Endothelial cell of umbilical vein (primary cell): ENCODE measurements around the gene ERMAP.

Source experiments
- EZH2 ChIP-seq: IDR thresholded peaks from 2 replicates; pipeline ENCODE4 v1.6.1; 2012; ENCODE audit warnings: borderline replicate concordance, low read depth, mild to moderate bottlenecking, moderate library complexity, low read length, inconsistent platforms; ENCODE audit not compliant: severe bottlenecking
- GATA2 ChIP-seq: IDR thresholded peaks from 2 replicates; pipeline ENCODE4 v1.7.0; 2011; ENCODE audit warnings: low read depth, mild to moderate bottlenecking, moderate library complexity, mixed read lengths, low read length; ENCODE audit not compliant: insufficient read length, insufficient read depth
- JUN ChIP-seq: IDR thresholded peaks from 2 replicates; pipeline ENCODE4 v1.6.1; 2011; ENCODE audit warnings: borderline replicate concordance, low read depth; ENCODE audit not compliant: insufficient read length, insufficient read depth
- MYC ChIP-seq: IDR thresholded peaks from one replicate; pipeline ENCODE4 v1.6.1; 2011; ENCODE audit warnings: mild to moderate bottlenecking, low read depth, low read length
- POLR2A ChIP-seq: IDR thresholded peaks from 2 replicates; pipeline ENCODE4 v1.6.1; 2012; ENCODE audit warnings: low read depth, mild to moderate bottlenecking, control low read depth, low read length
- POLR2AphosphoS5 ChIP-seq: IDR thresholded peaks from 2 replicates; pipeline ENCODE4 v1.6.1; 2012; ENCODE audit warnings: low read depth, mild to moderate bottlenecking, control low read depth, low read length, moderate library complexity; ENCODE audit not compliant: insufficient read depth
- TF ChIP-seq, protein P1 (sequence below), 2 donors: IDR thresholded peaks; 1 replicate in 1 of 2; 2 replicates in 1 of 2; pipeline ENCODE4 v1.5.1; 2011; ENCODE audit warnings: low read length in 2 of 2, mild to moderate bottlenecking in 2 of 2, moderate library complexity in 2 of 2, control low read depth in 1 of 2, inconsistent platforms in 1 of 2, low read depth in 1 of 2; ENCODE audit not compliant: insufficient read depth in 1 of 2; ENCODE audit errors: extremely low read depth in 1 of 2
- TF ChIP-seq, protein P2 (sequence below): IDR thresholded peaks from 2 replicates; pipeline ENCODE4 v1.6.1; 2011; ENCODE audit not compliant: insufficient read depth, insufficient read length

DNA sequence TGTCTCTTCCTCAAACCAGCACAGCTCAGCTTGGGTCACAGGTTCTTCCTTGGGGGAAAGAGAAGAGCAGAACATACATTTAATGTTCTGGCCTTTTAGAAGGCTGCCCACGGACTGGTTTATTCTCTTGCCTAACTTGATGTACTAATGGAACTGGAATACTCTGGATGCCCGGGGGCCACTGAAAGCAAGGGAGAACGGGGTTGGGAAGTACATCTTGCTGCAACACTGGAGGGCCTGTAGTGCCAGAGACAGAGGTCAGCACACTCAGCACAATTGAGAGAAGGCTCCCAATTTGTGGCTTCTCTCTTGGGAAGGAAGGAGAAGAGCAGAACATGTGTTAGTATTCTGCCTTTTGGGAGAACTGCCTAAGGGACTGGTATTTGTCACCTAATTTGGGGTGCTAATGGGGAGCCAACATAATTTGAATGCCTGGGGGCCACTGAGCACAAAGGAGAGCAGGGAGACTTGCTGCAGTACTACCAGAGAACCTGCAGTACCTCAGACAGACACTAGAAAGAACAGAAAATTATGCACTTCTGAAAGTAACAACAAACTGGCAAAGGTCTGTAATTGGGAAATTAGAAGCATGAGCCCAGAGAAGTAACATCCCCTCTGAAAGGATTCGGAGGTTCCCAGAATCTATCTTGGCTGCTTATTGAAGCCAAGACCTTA lies 43.6 kb downstream of the ERMAP start:
- TF ChIP-seq, protein P1, sequence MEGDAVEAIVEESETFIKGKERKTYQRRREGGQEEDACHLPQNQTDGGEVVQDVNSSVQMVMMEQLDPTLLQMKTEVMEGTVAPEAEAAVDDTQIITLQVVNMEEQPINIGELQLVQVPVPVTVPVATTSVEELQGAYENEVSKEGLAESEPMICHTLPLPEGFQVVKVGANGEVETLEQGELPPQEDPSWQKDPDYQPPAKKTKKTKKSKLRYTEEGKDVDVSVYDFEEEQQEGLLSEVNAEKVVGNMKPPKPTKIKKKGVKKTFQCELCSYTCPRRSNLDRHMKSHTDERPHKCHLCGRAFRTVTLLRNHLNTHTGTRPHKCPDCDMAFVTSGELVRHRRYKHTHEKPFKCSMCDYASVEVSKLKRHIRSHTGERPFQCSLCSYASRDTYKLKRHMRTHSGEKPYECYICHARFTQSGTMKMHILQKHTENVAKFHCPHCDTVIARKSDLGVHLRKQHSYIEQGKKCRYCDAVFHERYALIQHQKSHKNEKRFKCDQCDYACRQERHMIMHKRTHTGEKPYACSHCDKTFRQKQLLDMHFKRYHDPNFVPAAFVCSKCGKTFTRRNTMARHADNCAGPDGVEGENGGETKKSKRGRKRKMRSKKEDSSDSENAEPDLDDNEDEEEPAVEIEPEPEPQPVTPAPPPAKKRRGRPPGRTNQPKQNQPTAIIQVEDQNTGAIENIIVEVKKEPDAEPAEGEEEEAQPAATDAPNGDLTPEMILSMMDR (IDR thresholded peaks at IDR 0.05; ENCODE audit: extremely low read depth in 1 of 2, insufficient read depth in 1 of 2, low read depth in 1 of 2, low read length in 2 of 2), result no peak
- no peak for TF ChIP-seq POLR2A
- TF ChIP-seq POLR2AphosphoS5, result no peak
- no peak for TF ChIP-seq EZH2
- TF ChIP-seq JUN, result no peak
- TF ChIP-seq, protein P2, sequence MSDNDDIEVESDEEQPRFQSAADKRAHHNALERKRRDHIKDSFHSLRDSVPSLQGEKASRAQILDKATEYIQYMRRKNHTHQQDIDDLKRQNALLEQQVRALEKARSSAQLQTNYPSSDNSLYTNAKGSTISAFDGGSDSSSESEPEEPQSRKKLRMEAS, result no peak
- TF ChIP-seq MYC, result no peak
- no peak for TF ChIP-seq GATA2
